Neutrophil (primary cell): Measurements from ENCODE around the gene GLB1L3.

Experiments
- H3K27ac ChIP-seq: fragments of 200-600 bp; sonication (generic); 2 replicates; pipeline ENCODE4 v1.5.1; 2016; ENCODE audit warnings: mild to moderate bottlenecking, moderate library complexity
- H3K27me3 ChIP-seq: fragments of 200-600 bp; sonication (generic); 2 replicates; pipeline ENCODE4 v1.6.0; 2016; ENCODE audit warnings: mild to moderate bottlenecking
- H3K36me3 ChIP-seq: fragments of 200-600 bp; sonication (generic); 2 replicates; pipeline ENCODE4 v1.5.1; 2017
- H3K4me1 ChIP-seq, 2 experiments: fragments of 200-600 bp in 1 of 2; sonication (generic) in 1 of 2; 1 replicate in 1 of 2; 2 replicates in 1 of 2; pipeline versions ENCODE4 v1.5.1 to v1.6.1; 2013 to 2016; ENCODE audit warnings: low read depth in 1 of 2, low read length in 1 of 2, mild to moderate bottlenecking in 1 of 2, moderate library complexity in 1 of 2; ENCODE audit not compliant: control insufficient read depth in 1 of 2, insufficient read depth in 1 of 2
- H3K4me3 ChIP-seq, 2 experiments: fragments of 200-600 bp in 1 of 2; sonication (generic) in 1 of 2; 1 replicate in 1 of 2; 2 replicates in 1 of 2; pipeline ENCODE4 v1.5.1; 2013 to 2016; ENCODE audit warnings: low read depth in 1 of 2, low read length in 1 of 2, mild to moderate bottlenecking in 1 of 2, moderate library complexity in 1 of 2
- H3K9me3 ChIP-seq: fragments of 200-600 bp; sonication (generic); 2 replicates; pipeline ENCODE4 v1.5.1; 2016
- TF ChIP-seq, protein P1 (sequence below): fragments of 200-600 bp; sonication (generic); IDR thresholded peaks from 2 replicates; pipeline ENCODE4 v1.5.1; 2016; ENCODE audit warnings: antibody characterized with exemption

Gene GLB1L3

DNA sequence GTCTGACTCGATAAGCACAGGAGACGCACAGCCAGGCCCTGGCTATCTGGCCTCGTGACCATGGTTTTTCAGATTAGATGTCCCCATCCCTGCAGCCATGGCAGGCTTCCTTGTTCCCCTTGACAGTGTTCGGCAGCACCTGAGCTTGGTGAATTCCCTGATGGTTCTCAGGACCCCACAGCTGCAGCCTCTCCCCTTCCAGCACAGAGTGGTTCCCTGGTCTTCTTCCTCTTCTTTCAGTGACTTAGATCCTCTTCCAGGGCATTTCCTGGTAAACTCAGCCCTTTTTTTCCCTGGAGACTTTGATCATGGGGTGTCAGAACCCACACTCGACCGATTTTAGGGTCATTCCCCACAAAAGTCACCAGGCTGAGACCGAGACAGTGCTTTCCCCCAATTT, 14.5 kb downstream of the GLB1L3 start:
- H3K36me3 ChIP-seq, result no peaks in the 10 kb centered on the region
- no peak overlapping the region for H3K27ac ChIP-seq
- no peaks in the 10 kb centered on the region for H3K9me3 ChIP-seq
- peaks cover 61% of the 10 kb centered on the region for H3K27me3 ChIP-seq
- H3K4me1 ChIP-seq, result no peaks in the 10 kb centered on the region
- no peak overlapping the region for H3K4me3 ChIP-seq
- TF ChIP-seq, protein P1, sequence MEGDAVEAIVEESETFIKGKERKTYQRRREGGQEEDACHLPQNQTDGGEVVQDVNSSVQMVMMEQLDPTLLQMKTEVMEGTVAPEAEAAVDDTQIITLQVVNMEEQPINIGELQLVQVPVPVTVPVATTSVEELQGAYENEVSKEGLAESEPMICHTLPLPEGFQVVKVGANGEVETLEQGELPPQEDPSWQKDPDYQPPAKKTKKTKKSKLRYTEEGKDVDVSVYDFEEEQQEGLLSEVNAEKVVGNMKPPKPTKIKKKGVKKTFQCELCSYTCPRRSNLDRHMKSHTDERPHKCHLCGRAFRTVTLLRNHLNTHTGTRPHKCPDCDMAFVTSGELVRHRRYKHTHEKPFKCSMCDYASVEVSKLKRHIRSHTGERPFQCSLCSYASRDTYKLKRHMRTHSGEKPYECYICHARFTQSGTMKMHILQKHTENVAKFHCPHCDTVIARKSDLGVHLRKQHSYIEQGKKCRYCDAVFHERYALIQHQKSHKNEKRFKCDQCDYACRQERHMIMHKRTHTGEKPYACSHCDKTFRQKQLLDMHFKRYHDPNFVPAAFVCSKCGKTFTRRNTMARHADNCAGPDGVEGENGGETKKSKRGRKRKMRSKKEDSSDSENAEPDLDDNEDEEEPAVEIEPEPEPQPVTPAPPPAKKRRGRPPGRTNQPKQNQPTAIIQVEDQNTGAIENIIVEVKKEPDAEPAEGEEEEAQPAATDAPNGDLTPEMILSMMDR, result no peak

- H3K27ac ChIP-seq, result no peak overlapping the region
- H3K4me3 ChIP-seq, result no peak overlapping the region
- no peaks in the 10 kb centered on the region for H3K9me3 ChIP-seq
- H3K36me3 ChIP-seq, result no peaks in the 10 kb centered on the region
- TF ChIP-seq, protein P1, result no peak
- H3K4me1 ChIP-seq, result no peaks in the 10 kb centered on the region
- H3K27me3 ChIP-seq, result peaks cover 60% of the 10 kb centered on the region
Observed at GRCh38 chr11:134291196-134291595, 15.0 kb downstream of the GLB1L3 start.

- Histone ChIP-seq H3K27ac (no peak overlapping the region), H3K9me3 (no peaks in the 10 kb centered on the region), H3K4me3 (no peak overlapping the region), H3K27me3 (peaks cover 55% of the 10 kb centered on the region), H3K4me1 (no peaks in the 10 kb centered on the region), H3K36me3 (no peaks in the 10 kb centered on the region)
- TF ChIP-seq, protein P1, result no peak
Observed at GRCh38 chr11:134292661-134293060, 16.5 kb downstream of the GLB1L3 start.

GRCh38 chr11:134293119-134294113, 17.2 kb downstream of the GLB1L3 start:
- TF ChIP-seq, protein P1, result no peak
- H3K9me3 ChIP-seq, result no peaks in the 10 kb centered on the region
- no peaks in the 10 kb centered on the region for H3K36me3 ChIP-seq
- no peaks in the 10 kb centered on the region for H3K4me1 ChIP-seq
- H3K27ac ChIP-seq, result no peak overlapping the region
- H3K27me3 ChIP-seq, result peaks cover 50% of the 10 kb centered on the region
- no peak overlapping the region for H3K4me3 ChIP-seq

DNA sequence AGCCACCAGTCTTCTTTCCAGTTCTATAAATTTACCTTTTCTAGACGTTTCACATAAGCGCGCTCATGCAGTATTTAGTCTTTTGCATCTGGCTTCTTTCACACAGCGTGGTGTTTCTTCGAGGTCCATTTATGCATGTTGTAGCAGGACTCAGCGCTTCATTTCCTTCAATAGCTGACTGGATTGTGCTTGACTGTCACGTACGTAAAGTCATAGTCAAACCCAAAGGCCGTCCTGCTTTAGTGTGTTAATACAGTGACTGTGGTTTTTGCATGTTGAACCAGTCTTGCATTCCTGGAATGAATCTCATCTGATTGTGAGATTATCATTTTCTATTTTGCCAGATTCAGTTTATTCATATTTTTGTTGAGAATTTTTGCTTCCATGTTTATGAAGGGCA, 18.5 kb downstream of the GLB1L3 start:
- H3K9me3 ChIP-seq, result no peaks in the 10 kb centered on the region
- H3K4me3 ChIP-seq, result no peak overlapping the region
- H3K36me3 ChIP-seq, result no peaks in the 10 kb centered on the region
- H3K27me3 ChIP-seq, result peaks cover 50% of the 10 kb centered on the region
- no peak overlapping the region for H3K27ac ChIP-seq
- H3K4me1 ChIP-seq, result no peaks in the 10 kb centered on the region
- TF ChIP-seq, protein P1, result no peak
